Upper lobe of left lung (tissue), 6 donors: ENCODE data around the gene CTDP1. TPM values are rescaled to one million over a fixed set of nuclear protein-coding genes. Genes with fewer than 3 reads are reported as not detected.
"Not testable (repeated sequence)": the region's sequence is repeated elsewhere in the genome, so short reads cannot be mapped to it uniquely, and the experiment has no call there.

ENCODE experiments used
- ATAC-seq, 2 donors: fragments of 200-7000 bp; cut with Tn5 transposase; one replicate each; pipeline ENCODE4 v1.9.1; 2022; ENCODE audit warnings: mild to moderate bottlenecking in 2 of 2, moderate library complexity in 2 of 2; ENCODE audit not compliant: low FRiP score in 2 of 2
- DNase-seq, 2 donors: peaks; one replicate each; pipeline ENCODE4 v3.0.0-alpha.2; 2019 to 2020
- H3K27ac ChIP-seq, 4 donors: fragments of 200-600 bp; sonication (generic); one replicate each; pipeline ENCODE4 v1.5.1; 2016 to 2019
- H3K27me3 ChIP-seq, 4 donors: fragments of 200-600 bp; sonication (generic); one replicate each; pipeline ENCODE4 v1.5.1; 2017 to 2019
- H3K36me3 ChIP-seq, 4 donors: fragments of 200-600 bp; sonication (generic); one replicate each; pipeline ENCODE4 v1.5.1; 2016 to 2019
- H3K4me1 ChIP-seq, 4 donors: fragments of 200-600 bp; sonication (generic); one replicate each; pipeline ENCODE4 v1.5.1; 2018 to 2019
- H3K4me3 ChIP-seq, 4 donors: fragments of 200-600 bp; sonication (generic); one replicate each; pipeline ENCODE4 v1.5.1; 2017 to 2019; ENCODE audit warnings: mild to moderate bottlenecking in 2 of 4, moderate library complexity in 1 of 4
- H3K9me3 ChIP-seq, 4 donors: fragments of 200-600 bp; sonication (generic); one replicate each; pipeline ENCODE4 v1.5.1; 2018 to 2019
- CTCF ChIP-seq, 6 experiments: fragments of 450-650 bp in 4 of 6; fragments of 200-600 bp in 2 of 6; sonication (generic) in 2 of 6; IDR thresholded peaks; one replicate each; pipeline ENCODE4 v1.5.1; 2016 to 2019; ENCODE audit warnings: antibody characterized with exemption in 6 of 6
- EP300 ChIP-seq, 4 donors: sonication (generic); formaldehyde crosslinking; IDR thresholded peaks; one replicate each; pipeline ENCODE4 v1.5.1; 2017; ENCODE audit warnings: antibody characterized with exemption in 4 of 4, control low read depth in 2 of 4
- POLR2A ChIP-seq, 4 donors: fragments of 450-650 bp; IDR thresholded peaks; one replicate each; pipeline ENCODE4 v1.5.1; 2016 to 2017; ENCODE audit warnings: antibody characterized with exemption in 4 of 4, mild to moderate bottlenecking in 2 of 4
- POLR2AphosphoS5 ChIP-seq, 2 donors: sonication (generic); formaldehyde crosslinking; IDR thresholded peaks; one replicate each; pipeline ENCODE4 v1.5.1; 2017; ENCODE audit warnings: antibody characterized with exemption in 2 of 2
- WGBS, 2 donors: methylation state at CpG; one replicate each; pipeline ENCODE4 v1.1.5; 2017 to 2018; 5-methylcytosine and 5-hydroxymethylcytosine counted together
- total RNA-seq, 6 donors: library from RNA; depleted of rRNA in 4 of 6; stranded (reverse); fragments of >200 nt in 4 of 6; gene quantifications; one replicate each; pipeline versions ENCODE4 v1.1.0 to v1.2.1, GENCODE V29; 2016 to 2021
- donor health status: DM: no; HTN: no; CAD: no; lungs with moderate emphysema.
- donor health status: DM: no; HTN: yes; CAD: no; lungs with severe emphysema.

CTDP1 gene
- total RNA-seq, 6 donors from 2014 or later, result 21.3 to 44.7 (median 29.7) TPM

GRCh38 chr18:79728931-79729586, 49.5 kb downstream of the CTDP1 start:
- WGBS, 2 donors, result 96 to 98% methylated on average over 14 to 35 of the region's 35 CpGs
- ATAC-seq, result no peak
- peaks cover 26 to 85% (median 60%) of the 10 kb centered on the region in 4 donors for H3K36me3 ChIP-seq

GRCh38 chr18:79729611-79730010, 50.0 kb downstream of the CTDP1 start:
- no peak for TF ChIP-seq CTCF (IDR thresholded peaks at IDR 0.05)
- no peak for TF ChIP-seq POLR2AphosphoS5 (IDR thresholded peaks at IDR 0.05)
- TF ChIP-seq EP300 (IDR thresholded peaks at IDR 0.05), result no peak
- TF ChIP-seq POLR2A (IDR thresholded peaks at IDR 0.05), result no peak
- ATAC-seq, result no peak
- Histone ChIP-seq H3K27ac (no peak overlapping the region), H3K9me3 (peaks cover 0 to 44% (median 31%) of the 10 kb centered on the region in 4 donors), H3K27me3 (no peaks in the 10 kb centered on the region), H3K36me3 (peaks cover 26 to 87% (median 58%) of the 10 kb centered on the region in 4 donors), H3K4me1 (no peaks in the 10 kb centered on the region), H3K4me3 (no peak overlapping the region)
- no peak for DNase-seq
- WGBS, 2 donors, result 96% methylated on average over 12 of the region's 12 CpGs

More at GRCh38 chr18:79728931-79729586, 49.5 kb downstream of the CTDP1 start:
- Histone ChIP-seq H3K27me3 (no peaks in the 10 kb centered on the region), H3K4me1 (no peaks in the 10 kb centered on the region), H3K27ac (no peak overlapping the region), H3K4me3 (no peak overlapping the region), H3K9me3 (peaks cover 0 to 39% (median 31%) of the 10 kb centered on the region in 4 donors)
- TF ChIP-seq POLR2AphosphoS5 (IDR thresholded peaks at IDR 0.05) (no peak), POLR2A (IDR thresholded peaks at IDR 0.05) (no peak), EP300 (IDR thresholded peaks at IDR 0.05) (no peak), CTCF (IDR thresholded peaks at IDR 0.05) (no peak)
- peak in 1 of 2 donors; percentile 75 for DNase-seq

GRCh38 chr18:79730804-79731203, 51.2 kb downstream of the CTDP1 start:
- WGBS, 2 donors, result 95% methylated on average over 11 of the region's 11 CpGs; no CpG with 5 or more reads in 1 of the 2 donors
- peaks cover 31 to 85% (median 60%) of the 10 kb centered on the region in 4 donors for H3K36me3 ChIP-seq

GRCh38 chr18:79731881-79732720, 52.5 kb downstream of the CTDP1 start:
- 94 to 97% methylated on average over 11 to 13 of the region's 17 CpGs for WGBS, 2 donors
- Histone ChIP-seq H3K36me3 (peaks cover 40 to 93% (median 72%) of the 10 kb centered on the region in 4 donors), H3K9me3 (peaks cover 0 to 50% (median 34%) of the 10 kb centered on the region in 4 donors)
- ATAC-seq, H3K27me3 ChIP-seq, DNase-seq, H3K4me1 ChIP-seq, H3K4me3 ChIP-seq, H3K27ac ChIP-seq: not testable (repeated sequence)

More at GRCh38 chr18:79730804-79731203, 51.2 kb downstream of the CTDP1 start:
- H3K27ac ChIP-seq, result no peak overlapping the region
- TF ChIP-seq EP300 (IDR thresholded peaks at IDR 0.05) (no peak), POLR2A (IDR thresholded peaks at IDR 0.05) (no peak), POLR2AphosphoS5 (IDR thresholded peaks at IDR 0.05) (no peak), CTCF (IDR thresholded peaks at IDR 0.05) (no peak)
- H3K4me1 ChIP-seq, result no peaks in the 10 kb centered on the region
- H3K9me3 ChIP-seq, result peaks cover 0 to 50% (median 34%) of the 10 kb centered on the region in 4 donors
- DNase-seq (no peak), ATAC-seq (no peak)
- no peak overlapping the region for H3K4me3 ChIP-seq
- H3K27me3 ChIP-seq, result no peaks in the 10 kb centered on the region

- Histone ChIP-seq H3K4me3 (no peak overlapping the region), H3K27me3 (no peaks in the 10 kb centered on the region), H3K9me3 (peaks cover 0 to 50% (median 34%) of the 10 kb centered on the region in 4 donors), H3K4me1 (no peaks in the 10 kb centered on the region), H3K27ac (no peak overlapping the region), H3K36me3 (peaks cover 44 to 95% (median 77%) of the 10 kb centered on the region in 4 donors)
- no peak for TF ChIP-seq POLR2AphosphoS5 (IDR thresholded peaks at IDR 0.05)
- 92 to 96% methylated on average over 9 of the region's 9 CpGs for WGBS, 2 donors
- ATAC-seq, result no peak
- no peak for DNase-seq
These were observed 53.1 kb downstream of the CTDP1 start for GRCh38 chr18:79732721-79733025.
